Stimulated activated CD8-positive, alpha-beta memory T cell treated with anti-CD3 and anti-CD28 coated beads, Interleukin-15, amount 100 ng/mL, for 48 hours (primary cell): ENCODE measurements around the gene CYP1A2.
A peak's percentile ranks its signal among the peaks of the same experiment; 100 is the strongest.
"Not testable (repeated sequence)": the region's sequence is repeated elsewhere in the genome, so short reads cannot be mapped to it uniquely, and the experiment has no call there.

Experiments
- DNase-seq, 2 donors: peaks; one replicate each; pipeline ENCODE4 v3.0.0-alpha.2; 2020; ENCODE audit warnings: low read depth in 2 of 2

CYP1A2 gene, protein sequence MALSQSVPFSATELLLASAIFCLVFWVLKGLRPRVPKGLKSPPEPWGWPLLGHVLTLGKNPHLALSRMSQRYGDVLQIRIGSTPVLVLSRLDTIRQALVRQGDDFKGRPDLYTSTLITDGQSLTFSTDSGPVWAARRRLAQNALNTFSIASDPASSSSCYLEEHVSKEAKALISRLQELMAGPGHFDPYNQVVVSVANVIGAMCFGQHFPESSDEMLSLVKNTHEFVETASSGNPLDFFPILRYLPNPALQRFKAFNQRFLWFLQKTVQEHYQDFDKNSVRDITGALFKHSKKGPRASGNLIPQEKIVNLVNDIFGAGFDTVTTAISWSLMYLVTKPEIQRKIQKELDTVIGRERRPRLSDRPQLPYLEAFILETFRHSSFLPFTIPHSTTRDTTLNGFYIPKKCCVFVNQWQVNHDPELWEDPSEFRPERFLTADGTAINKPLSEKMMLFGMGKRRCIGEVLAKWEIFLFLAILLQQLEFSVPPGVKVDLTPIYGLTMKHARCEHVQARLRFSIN

DNA sequence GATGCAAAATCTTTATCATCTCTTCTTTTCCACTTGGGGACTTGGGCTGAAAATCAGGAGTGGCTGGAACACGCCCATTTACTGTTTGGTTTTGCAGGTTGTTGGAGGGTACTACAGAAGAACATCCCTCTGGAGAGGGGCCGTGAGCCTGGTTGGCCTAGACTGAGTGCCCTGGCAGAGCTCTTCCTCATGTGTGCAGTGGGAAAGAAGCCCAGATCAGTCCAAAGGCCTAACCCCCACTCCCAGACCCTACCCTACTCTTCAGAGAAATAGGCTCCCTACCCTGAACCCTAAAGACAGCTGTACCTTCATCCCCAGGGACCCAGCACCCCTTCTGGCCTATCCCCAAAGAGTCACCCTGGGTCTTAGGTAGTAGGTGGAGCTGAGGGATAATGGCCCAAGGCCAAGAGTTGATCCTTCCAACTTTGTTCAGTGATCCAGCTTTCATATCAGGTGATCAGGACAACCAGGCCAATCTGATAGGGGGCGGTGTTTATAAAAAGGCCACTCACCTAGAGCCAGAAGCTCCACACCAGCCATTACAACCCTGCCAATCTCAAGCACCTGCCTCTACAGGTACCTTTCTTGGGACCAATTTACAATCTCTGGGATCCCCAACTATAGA, at the start of gene CYP1A2:
CYP1A2 (plus strand) TSS at position 524 of the 625 bp plus-strand sequence. CDS start 894 bp downstream, outside the sequence.
- DNase-seq: no peak

DNA sequence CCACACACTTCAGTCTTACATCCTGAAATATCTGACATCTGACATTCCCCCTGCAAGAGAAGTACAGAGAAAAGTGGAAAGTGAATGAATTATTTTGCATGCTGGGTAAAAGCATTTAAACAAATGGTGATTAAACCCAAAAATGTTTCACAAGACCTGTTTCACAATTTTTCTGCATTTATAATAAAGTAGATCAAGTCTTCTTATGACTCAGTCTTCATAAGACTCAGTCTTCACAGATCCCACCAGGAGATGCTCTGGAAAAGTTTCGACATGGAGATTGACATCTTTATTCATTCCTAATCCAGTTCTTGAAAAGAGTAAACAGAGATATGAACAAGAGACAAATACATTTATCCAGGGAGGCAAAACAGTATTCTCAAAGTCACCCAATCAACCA, 39.6 kb upstream of the CYP1A2 start:
- DNase-seq: no peak

DNA sequence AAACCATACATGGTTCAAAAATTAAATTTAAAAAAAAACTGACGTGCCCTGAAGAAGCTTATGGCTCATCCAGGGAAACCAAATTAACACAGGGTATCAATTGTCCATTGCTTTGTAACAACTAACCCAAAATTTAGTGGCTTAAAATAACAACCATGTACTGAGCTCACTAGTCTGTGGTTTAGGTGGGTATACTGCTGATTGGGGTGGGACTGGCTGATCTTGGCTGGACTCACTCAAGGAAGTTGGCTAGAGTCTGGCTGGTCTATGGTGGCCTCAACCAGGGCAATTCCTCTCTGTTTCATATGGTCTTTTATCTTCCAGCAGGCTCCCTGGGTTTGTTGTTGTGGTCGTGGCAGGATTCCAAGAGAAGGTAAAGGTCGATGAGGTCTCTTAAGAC, 38.8 kb upstream of the CYP1A2 start:
- DNase-seq: no peak

DNA sequence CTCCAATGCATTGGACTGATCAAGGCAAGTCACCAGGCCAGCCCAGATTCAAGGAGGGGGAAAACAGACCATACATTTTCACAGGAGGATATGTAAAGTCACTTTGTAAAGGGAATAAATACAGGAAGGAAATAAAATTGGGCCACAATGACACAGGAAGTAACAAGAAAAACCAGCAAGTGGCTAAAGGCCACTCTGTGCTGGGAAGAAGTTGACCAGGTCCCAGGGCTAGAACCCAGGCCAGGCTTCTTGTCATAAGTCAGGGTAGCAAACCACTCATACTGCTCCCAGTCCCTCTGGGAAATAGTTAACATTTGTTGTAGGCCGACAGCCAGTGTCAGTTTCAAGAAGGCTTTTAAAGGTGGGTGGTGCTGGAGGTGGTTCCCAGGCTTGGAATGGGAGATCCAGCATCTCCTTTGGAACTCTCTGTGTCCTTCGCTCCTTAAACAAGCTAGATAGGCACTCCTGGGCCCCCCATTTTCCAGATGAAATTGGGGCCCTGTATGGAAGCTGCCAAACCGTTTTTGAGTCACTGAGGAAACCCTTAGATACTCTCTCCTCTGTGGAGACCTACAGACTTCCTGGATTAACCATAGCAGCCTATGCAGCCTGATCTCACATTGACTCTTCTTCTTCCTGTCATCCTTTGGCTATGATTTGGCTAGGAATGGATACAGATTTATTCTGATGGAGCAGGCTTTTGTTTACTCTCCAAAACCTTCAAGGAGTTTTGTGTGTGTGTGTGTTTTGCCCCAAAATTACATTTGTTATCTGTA, 38.1 kb upstream of the CYP1A2 start:
- no peak for DNase-seq

DNA sequence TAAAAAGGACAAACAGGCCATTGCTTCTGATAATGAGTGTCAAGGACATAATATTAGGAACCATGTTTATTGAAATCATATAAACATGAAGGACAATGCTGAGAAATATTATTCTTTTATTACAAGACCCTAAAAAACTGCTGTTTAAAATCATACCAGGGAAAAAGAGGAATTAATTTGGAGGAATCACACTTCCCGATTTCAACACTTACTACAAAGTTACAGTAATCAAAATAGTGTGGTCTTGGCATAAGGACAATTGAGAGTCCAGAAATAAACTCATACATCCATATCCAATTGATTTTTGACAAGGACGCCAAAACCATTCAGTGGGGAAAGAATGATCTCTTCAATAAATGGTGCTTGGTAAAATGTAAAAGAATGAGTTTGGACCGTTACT, 36.3 kb upstream of the CYP1A2 start:
- DNase-seq: no peak

DNA sequence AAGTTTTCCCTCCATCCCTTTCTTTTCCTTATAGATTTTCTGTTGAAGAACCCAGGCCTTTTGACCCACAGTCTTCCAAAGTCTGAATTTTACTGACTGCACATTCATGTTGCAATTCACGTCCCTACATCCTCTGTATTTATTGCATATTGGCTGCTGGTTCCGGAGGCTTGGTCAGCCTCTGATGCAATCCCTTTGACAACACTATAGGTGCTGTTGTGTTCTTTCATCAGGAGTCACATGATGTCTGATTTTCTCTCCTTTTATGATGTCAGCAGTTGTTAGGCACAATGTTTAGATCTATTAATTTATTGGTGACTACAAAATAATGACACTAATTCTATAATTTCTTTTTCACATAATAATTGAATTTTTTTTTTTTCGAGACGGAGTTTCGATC, 32.0 kb upstream of the CYP1A2 start:
- DNase-seq: no peak

DNA sequence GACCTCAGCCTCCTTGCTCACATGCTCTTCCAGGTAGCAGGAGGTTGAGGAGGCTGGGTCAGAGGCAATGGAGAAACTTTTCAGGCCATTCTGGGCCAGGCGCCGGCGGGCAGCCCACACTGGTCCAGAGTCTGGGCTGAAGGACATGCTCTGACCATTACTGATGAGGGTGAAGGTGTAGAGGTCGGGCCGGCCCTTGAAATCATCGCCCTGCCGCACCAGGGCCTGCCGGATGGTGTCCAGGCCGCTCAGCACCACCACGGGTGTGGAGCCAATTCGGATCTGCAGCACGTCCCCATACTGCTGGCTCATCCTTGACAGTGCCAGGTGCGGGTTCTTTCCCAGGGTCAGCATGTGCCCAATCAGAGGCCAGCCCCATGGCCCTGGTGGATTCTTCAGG, 26.1 kb upstream of the CYP1A2 start:
- no peak for DNase-seq

DNA sequence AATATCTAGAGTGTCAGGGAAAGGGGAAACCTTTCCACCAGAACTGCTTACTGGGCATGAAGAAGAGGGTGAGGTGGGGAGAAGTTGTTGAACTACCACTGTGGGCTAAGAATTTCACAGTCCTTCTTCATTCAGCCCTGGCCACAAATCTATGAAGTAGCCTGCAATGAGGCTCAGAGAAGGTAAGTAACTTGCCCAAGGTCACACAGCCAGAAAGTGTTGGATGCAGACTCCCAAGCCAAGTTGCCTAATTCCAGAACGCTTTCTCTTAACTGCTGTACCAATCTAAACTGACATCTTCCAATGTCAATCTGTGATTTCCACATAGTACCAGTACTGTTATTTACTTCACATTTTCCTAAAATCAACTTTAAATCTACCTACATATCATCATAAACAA, 25.5 kb upstream of the CYP1A2 start:
- no peak for DNase-seq

DNA sequence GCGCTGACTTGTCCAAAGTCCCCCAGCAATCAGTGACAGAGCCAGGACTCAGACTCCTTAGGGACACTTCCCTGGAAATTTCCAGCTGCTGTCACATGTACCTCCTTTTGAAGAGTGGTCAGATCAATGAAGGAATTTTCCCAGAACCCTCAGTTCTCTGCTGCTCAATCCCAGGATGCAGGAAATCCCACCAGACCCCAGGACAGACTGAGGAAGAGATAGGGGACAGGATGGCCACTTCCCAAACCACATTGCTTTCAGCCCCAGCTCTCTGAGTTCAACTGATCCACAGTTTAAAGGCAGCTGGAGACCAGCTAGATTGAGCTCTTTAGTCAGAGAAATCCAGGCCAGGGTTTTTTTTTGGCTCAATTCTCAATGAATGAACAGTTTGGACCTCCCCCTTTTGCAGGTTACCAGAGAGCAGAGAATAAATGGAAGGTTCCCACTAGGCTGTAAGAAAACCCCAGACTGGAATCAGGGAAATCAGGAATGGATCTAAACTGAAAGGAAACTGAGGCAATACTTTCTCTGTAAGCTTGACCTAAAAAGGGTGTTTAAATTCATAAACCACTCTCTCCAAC, 24.8 kb upstream of the CYP1A2 start:
- DNase-seq: no peak

DNA sequence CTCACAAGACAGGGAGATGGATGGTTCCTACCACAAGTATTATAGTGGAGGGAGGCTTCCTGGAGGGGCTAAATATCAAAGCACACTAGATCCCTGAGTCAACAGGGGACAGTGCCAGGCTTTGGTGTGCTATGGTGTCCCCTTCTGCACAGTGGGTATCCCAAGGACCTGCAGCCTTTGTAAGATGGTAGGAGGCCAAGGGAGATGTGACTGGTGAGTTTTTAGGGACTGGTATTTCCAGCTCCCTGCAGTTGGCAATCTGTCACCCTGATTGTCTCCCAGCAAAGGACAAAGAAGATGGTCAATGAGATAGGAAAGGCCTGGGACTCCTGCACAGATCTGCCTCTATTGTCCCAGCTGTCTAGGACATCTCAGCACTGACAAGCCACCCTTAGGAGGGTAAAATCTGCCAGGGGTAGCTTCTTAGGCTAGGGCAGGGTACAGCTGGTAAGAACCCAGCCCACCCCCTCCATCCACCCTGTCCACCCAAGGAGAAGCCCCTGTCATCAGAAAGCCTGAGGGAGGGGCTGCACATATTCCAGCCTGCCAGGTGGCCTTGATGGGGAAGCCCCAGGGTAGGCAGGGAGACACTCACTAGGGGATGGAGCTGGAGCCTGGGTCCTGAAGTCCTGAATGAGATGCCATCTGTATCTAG, 23.9 kb upstream of the CYP1A2 start:
- DNase-seq: no peak

DNA sequence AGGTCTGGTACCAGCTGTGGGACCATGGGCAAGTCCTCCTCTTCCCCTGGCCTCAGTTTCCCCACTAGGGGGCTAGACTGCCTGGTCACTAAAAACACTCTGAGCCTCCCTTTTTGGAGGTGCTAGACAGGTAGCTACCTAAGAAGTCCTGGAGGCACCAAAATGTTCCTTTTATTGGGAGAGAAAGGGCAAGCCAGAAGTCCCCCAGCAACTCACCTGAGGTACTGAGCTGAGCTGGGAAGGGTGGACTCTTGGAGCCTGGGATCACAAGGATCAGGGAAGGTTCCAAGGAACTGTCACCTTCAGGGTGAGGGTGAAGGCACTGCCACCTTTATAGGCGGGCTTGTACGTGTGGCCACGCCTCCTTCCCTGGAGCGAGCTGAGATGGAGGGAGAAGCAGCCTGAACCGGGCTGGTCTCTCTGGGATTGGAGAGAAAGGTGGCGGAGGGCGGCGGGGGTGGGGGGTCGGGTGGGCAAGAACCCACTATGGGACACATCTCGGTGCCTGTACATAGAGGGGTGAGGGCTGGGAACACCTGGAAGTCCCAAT, 23.3 kb upstream of the CYP1A2 start, which contains the start of gene CYP1A1:
CYP1A1 (minus strand) TSS at position 304 of the 550 bp plus-strand sequence. CDS start 2,431 bp downstream, outside the sequence.
- DNase-seq: peak in 1 of 2 donors; percentile 8

DNA sequence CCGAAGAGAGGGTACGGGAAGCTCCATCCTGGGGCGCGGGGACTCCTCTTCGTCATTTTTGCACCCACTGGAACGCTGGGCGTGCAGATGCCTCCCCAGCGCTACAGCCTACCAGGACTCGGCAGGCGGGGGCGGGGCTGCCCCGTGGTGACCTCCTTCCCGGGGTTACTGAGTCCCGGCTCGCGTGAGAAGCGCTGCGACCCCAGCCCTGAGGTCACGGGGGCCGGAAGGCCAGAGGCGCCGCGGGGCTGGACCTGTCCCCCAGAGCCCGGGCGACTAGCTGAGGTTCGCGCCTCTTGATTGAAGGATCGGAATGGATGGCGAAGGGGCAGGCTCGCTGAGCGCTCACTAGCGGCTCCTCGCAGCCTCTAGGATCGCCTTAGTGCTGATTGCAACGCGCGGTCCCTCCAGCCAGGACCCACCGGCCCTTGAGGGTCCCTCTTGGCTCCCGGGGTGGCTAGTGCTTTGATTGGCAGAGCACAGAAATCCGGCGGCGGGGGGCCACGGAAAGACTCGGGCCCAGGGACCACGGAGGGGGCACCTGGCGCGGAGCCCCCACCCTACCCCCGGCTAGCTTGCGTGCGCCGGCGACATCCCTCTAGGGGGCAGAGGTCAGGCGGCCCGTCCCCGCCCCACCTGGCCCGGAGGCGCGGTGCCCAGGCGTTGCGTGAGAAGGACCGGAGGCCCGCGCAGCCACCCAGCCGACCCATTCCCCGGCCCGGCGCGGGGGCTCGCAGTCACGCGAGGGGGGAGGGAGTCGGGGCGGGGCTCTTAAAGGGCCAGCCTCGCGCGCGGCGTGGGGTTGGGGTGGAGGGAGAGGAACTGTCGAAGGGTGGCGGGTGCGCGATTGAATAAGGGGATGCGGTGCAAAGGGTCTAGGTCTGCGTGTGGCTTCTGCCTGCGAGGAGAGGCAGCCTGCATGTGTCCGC, 22.5 kb upstream of the CYP1A2 start:
- DNase-seq: peak; percentile 40 to 42

DNA sequence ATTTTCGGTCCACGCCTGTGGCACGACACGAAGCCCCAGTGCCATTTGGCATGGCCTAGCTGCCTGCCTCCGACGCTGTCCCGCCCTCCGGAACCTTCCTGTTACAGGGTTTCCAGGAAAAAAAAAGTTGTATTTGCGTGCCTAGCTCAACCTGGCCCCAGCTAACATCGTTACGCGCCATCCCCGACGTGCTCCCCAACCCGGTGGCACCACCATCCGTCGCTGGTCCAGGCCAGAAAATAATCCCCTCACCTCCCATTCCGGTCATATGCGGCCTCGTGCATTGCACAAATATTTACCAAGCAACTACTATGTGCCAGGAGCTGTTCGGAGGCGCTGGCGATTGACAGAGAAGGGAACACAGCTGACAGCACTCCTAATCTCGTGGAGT, 21.9 kb upstream of the CYP1A2 start:
- DNase-seq: no peak

DNA sequence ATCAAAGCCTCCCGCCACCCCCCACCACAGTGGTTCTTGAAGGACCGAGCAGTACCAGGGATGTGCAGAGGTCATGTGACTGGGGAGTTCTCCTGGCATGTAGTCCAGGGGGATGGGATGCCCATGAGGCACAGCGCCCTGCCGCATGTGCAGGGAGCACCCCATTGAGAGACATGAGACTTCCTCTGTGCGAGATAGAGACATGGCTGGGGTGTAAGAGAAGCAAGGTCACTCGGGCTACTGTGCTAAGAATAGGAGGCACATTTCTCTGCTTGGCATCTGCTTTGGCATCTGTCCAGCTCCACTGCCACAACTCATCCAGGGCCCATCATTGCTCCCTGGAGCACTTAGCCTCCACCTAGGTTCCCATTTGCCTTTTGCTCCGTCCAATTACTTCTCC, 20.9 kb upstream of the CYP1A2 start:
- DNase-seq: no peak

DNA sequence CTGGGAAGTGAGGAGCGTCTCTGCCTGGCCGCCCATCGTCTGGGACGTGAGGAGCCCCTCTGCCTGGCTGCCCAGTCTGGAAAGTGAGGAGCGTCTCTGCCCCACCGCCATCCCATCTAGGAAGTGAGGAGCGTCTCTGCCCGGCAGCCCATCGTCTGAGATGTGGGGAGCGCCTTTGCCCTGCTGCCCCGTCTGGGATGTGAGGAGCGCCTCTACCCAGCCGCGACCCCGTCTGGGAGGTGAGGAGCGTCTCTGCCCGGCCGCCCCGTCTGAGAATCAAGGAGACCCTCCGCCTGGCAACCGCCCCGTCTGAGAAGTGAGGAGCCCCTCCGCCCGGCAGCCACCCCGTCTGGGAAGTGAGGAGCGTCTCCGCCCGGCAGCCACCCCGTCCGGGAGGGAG, 19.9 kb upstream of the CYP1A2 start:
- DNase-seq: not testable (repeated sequence)

DNA sequence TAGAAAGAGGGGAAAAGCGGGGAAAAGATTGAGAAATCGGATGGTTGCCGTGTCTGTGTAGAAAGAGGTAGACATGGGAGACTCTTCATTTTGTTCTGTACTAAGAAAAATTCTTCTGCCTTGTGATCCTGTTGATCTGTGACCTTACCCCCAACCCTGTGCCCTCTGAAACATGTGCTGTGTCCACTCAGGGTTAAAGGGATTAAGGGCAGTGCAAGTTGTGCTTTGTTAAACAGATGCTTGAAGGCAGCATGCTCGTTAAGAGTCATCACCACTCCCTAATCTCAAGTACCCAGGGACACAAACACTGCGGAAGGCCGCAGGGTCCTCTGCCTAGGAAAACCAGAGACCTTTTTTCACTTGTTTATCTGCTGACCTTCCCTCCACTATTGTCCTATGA, 19.3 kb upstream of the CYP1A2 start:
- DNase-seq: not testable (repeated sequence)

DNA sequence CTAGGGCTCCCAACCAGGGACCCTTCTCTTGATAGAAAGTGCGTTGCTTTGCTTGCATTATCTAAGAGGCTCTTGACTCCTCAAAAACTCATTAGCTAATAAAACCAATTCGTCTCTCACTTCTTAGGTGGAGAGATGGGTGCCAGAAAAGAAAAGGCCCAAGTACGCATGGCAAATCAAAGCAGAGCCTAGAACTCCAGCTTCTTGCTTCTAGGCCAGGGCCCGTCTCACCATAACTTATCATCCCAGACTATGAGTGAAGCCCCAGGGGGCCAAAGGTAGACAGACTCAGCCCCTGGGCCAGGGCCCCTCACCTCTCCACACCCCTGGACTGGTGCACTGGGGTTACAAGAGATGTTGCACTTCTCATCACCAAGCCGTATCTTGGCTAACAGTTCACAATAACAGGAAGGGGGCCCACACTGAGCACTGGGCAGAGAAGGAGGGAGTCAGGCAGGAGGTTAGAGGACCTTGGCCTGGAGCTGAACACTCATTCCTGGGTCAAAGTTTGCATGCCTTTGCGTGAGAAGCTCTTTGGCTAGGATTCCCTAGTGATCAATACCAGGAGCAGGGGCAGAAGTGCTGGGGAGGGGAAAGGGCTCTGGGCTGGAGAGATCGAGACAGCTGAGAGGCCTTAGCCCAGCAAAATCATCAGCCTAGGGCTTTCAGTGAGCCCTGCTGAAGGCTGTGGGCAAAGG, 17.9 kb upstream of the CYP1A2 start:
- DNase-seq: no peak

DNA sequence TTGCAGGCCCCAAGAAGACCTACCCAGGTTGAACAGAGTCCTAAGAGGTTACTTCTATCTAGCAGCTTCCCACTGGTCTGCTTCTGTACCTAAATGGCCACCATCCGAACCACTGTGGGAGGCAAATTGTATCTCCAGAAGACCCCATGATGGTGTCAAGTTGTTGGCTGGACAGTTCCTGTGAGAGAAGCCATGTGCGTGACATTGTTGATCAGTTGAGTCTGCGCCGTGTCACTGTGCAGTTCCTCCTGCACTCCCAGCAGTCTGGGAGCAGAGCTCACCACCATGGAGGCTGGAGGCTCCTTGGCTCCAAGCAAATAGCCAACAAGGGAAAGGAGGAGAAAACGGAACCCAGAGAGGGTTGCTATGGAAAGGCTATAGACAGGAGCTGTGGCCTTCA, 15.8 kb upstream of the CYP1A2 start:
- no peak for DNase-seq

DNA sequence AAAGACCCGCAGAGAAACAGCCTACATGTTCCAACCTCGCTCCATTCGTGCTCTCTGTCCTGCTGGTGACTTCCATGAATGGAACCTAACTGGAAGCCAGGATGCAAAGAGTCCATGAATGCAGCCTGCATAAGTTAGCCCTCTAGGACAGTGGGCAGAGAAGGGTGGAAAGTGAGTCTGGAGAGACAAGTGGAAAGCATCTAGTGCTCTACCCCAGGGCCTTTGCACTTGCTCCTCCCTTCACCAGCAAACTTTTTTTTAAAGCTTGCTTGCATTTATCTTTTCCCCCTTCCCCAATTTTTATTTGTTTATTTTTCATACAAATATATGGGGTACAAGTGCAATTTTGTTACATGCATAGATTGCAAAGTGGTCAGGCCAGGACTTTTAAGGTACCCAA, 15.4 kb upstream of the CYP1A2 start:
- no peak for DNase-seq
